ENCODE measurements around the gene AHCYL2.
"Not testable (repeated sequence)": the region's sequence is repeated elsewhere in the genome, so short reads cannot be mapped to it uniquely, and the experiment has no call there.

AHCYL2 gene

GRCh38 chr7:129298268-129298893, 73.6 kb downstream of the AHCYL2 start:
- DNase-seq = peak; percentile 2

DNA sequence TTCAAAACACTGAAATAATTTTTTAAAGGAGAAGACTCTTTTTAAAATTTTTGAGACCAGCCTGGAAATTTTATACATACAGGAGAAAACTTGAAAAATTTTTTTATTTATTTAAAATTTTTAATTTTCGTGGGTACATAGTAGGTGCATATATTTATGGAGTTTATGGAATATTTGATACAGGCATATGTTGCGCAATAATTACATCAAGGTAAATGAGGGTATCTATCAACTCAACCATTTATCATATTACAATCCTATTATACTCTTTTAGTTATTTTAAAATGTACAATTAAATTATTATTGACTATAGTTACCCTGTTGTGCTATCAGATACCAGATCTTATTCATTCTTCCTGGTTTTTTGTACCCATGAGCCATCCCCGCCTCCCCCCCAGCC, 75.1 kb downstream of the AHCYL2 start:
- DNase-seq = no peak

DNA sequence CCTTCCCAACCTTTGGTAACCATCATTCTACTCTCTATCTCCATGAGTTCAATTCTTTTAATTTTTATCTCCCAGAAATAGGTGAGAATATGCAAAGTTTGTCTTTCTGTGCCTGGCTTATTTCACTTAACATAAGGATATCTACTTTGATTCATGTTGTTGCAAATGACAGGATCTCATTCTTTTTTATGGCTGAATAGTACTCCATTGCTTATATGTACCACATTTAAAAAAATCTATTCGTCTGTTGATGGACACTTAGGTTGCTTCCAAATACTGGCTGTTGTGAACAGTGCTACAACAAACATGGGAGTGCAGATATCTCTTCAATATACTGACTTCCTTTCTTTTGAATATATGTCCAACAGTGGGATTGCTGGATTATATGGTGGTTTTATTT, 75.5 kb downstream of the AHCYL2 start:
- not testable (repeated sequence) for DNase-seq

- DNase-seq = no peak
Observed at GRCh38 chr7:129307592-129307991, 82.8 kb downstream of the AHCYL2 start.

DNA sequence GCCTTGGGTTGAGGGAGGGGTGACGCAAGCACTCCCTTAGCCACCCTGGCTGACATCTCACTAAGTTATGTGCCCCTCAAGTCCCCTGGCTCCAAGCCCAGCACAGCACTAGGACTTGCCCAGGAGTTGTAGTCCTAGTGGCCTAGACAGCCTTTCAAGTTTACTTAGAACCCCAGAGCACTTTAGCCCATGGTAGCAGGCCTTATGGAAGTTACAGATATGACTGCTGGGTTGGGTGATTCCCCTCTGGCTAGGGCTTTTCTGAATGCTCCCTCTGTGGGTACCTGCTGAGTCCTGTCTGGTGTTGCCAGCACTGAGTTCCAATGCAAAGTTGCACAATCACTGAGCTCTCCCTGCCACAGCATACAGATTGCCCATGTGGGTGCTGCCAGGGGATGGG, 83.2 kb downstream of the AHCYL2 start:
- no peak for DNase-seq

- no peak for DNase-seq
Observed at GRCh38 chr7:129311429-129311828, 86.6 kb downstream of the AHCYL2 start.

DNA sequence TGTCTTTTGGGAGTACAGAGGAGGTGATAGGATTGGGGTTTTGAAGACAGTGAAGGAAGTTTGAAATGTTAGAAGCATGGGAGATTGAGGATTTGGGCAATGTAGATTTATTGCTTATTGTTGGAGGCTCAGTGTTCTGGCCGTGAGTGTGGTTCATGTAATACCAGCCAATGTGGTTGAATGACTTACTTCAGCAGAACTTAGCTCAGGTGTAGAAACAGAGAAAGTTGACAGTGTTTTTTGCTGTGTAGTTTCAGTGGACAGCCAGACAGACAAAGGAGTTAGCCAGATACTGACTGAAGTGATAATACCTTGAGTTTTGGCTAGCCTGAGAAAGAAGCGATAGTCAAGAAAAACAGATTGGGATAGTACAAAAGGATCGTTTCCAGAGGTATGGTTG, 88.5 kb downstream of the AHCYL2 start:
- no peak for DNase-seq

DNA sequence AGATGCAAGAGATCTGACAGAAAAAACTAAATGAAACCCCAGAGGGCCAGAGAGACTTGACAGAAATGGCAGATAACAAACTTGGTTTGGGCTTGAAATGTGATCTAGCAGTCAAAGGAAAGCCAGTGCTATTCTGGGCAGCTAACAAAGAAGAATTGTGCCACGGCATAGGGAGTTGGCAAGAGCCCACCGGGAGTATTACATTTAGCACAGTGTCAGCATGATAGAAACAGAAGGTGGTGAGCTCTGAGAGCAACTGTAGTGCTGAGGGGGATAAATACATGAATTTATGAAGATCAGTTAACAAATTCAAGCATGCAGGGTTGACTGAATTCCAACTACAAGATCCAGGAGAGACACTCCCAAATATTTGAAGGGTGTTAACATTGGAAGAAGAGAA, 91.1 kb downstream of the AHCYL2 start:
- DNase-seq = no peak

DNA sequence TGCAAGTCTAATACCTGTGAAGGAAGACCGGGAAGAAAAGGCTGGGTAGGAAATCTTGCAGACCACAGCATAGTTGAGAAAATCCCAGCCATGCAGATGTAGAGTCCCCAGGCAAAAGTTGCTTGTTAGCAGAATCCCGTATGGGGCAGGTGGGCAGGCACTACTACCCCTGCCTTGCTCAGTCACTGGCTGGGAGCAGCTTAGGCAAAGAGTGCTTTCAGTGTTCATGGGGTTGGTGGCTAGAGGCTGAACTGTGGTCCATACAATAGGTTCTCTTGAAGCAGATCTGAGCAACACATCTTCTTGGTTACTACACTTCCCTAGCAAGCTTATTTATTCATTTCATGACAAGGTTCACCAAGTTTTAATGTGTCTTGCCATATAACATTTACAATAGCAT, 92.6 kb downstream of the AHCYL2 start:
- DNase-seq = no peak

GRCh38 chr7:129327076-129327475, 102.2 kb downstream of the AHCYL2 start:
- DNase-seq = no peak

DNA sequence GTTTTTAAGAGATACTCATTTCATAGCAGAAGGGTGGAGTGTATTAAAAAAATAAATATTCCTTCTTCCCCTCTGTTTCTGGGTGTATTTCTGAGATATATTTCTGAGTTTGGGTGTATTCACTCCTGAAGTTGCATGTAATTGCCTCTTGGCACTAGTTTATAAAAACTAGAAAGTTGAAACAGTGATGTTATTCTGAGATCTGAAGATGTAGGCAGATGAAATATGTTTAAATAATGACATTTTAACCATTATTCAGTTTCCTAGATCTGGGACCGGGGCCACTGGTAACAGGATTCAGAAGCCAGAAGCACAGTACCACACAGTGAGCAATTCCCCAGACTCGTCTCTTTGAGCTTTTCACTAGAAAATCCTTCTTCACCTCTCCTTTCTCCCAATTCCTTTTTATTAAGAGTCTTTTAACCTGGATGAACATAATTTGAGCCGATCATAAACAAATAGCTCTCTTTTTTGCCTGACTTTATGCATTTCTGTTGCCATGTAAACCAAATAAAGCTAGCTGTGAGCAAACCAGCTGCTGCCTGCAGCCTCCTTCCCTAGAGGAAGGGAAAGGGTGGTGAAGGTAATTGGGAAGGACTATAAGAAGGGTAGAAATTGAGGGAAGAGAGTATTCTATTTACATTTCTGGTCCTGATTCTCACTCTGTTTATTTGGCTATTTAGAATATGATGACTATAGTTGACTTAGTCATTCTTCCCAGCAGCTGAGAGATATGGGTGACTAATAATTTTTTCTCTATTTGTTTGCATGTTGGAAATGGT, 107.6 kb downstream of the AHCYL2 start:
- DNase-seq = peak; percentile 3

DNA sequence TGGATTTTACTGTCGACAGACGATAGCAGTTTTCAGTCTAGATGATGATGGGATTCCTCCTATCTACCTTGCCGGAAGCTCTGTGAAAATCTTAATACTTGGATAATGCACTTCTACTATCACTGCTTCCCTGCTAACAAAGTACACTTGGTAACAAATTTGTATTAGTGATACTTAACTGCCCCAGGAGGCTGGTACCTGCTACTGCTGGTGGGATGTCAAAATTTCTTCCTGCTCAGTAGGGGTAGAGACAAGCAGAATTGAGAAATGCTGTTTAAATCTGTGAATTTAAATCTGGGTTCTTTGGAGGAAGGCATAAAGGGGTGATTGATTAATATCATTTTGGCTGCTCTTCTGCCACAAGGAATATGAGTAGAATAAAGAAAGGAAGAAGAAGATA, 109.6 kb downstream of the AHCYL2 start:
- DNase-seq = no peak

DNA sequence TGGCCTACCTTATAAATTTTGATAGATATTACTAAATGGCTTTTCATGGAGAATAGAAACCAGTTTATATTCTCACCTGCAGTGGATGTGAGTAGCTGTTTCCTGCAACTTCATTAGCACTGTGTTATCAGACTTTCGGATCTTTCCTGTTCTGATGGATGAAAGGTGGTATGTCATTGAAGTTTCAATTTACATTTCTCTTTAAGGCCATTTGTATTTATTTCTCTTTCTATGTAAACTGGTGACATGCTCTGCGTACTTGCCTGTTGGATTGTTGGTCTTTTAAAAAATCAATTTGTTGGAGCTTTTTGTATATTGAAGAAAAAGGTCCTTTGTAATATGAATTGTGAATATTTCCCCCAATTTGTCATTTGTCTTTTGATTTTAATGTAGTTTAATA, 113.6 kb downstream of the AHCYL2 start:
- no peak for DNase-seq

- no peak for DNase-seq
Observed at GRCh38 chr7:129341212-129341611, 116.4 kb downstream of the AHCYL2 start.

- no peak for DNase-seq
Observed at GRCh38 chr7:129341816-129342806, 117.3 kb downstream of the AHCYL2 start.

DNA sequence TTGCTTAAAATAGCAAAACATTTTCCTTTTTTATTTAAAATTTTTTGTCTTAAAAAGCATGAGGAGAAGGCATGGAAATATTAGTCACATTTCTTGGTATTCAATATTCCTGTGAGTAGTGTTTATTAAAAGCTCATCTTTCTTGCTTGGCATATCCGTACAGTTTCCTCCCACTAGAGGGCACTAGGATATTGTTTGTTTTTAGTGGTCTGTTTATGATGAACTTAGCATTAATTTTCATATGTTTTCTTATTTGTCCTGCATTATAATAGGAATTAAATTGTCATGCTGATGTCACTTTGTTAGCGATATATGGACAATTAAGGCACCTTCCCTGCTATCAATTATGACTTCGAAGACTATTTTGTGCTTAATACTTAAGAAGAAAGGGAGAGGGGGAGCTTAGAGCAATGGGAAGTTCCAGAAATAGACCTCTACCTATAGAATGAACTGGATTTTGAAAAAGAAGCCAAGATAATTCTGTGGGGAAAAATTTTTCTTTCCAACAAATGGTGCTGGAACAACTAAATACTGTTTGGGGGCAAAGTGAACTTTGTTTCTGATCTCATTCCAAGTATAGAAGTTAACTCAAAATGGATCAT, 118.4 kb downstream of the AHCYL2 start:
- DNase-seq = peak; percentile 15

GRCh38 chr7:129347330-129347729, 122.5 kb downstream of the AHCYL2 start:
- no peak for DNase-seq

DNA sequence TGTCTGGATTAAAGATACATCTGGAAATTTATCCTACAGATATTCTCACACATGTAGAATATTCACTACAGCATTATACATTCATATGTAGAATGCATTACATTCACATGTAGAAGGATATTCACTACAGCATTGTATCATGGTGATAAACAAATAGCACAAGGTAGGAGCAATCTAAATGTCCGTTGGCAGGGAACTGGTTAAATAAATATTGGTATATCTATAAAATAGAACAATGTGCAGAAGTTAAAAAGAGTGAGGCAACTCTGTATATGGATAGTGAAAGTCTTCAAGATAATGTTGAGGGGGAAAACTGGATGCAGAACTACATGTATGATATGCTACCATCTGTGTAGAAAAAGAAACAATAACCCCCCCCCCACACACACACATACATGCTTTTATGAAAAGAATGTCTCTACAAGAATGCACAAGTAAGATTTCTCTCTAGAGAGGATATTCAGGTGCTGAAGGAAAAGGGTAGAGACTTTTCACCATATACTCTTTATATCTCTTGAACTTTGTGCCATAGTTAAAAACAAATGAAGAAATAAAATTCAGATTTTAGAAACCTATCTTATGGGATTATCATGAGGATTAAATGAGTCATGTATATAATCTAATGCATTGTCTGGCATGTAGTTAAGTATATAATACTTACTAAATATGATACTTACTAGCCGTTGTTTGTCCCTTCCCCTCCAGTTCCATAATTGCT, 123.4 kb downstream of the AHCYL2 start:
- DNase-seq = no peak

- no peak for DNase-seq
Observed at GRCh38 chr7:129351320-129351719, 126.5 kb downstream of the AHCYL2 start.

GRCh38 chr7:129353104-129353503, 128.3 kb downstream of the AHCYL2 start:
- not testable (repeated sequence) for DNase-seq

DNA sequence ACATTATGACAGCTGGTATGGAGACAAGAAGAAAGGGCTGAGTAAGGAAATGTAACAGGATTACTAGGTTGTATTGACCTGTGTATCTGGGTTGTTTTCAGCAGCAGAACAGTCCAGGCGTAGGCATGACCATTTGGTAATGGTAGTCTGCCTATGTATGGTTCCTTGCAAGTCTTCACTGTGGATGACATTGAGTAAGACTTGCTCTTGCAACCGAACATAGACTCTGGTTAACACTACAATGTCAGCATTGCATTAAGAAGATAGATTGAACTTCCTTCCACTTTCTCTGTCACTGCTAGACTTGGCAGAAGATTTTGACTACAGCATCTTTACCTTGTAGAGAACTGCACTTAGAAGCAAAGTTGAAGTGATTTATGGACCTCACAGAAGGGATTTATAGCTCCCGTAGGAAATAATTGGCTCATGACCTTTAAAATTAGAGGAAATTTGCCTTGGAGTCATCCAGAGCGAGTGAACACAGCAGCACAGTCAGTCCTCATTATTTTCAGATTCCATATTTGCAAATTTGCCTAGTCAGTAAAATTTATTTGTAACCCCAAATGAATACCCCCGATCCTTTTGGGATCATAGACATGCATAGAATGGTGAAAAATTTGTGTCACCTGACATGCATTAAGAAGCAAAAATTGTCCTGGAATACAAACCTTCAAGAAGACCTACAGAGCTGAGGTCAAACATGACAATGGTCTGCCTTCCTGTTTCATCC, 129.8 kb downstream of the AHCYL2 start:
- DNase-seq = no peak

GRCh38 chr7:129356176-129356575, 131.3 kb downstream of the AHCYL2 start:
- no peak for DNase-seq
